Right lobe of liver (tissue), 6 donors: ENCODE measurements around the gene FBLN2. TPM values are rescaled to one million over a fixed set of nuclear protein-coding genes. Genes with fewer than 3 reads are reported as not detected.

Experiments used
- ATAC-seq, 4 donors: fragments of 200-7000 bp; cut with Tn5 transposase; one replicate each; pipeline ENCODE4 v1.9.1; 2020; ENCODE audit warnings: mild to moderate bottlenecking in 4 of 4, moderate library complexity in 4 of 4
- DNase-seq, 3 donors: peaks; one replicate each; pipeline ENCODE4 v3.0.0-alpha.2; 2020
- H3K27ac ChIP-seq, 3 donors: fragments of 200-600 bp; one replicate each; pipeline ENCODE4 v1.8.0; 2022
- H3K27me3 ChIP-seq, 2 donors: fragments of 200-600 bp; one replicate each; pipeline ENCODE4 v1.8.0; 2022
- H3K36me3 ChIP-seq, 4 donors: fragments of 200-600 bp; sonication (generic) in 1 of 4; one replicate each; pipeline versions ENCODE4 v1.5.1 to v1.8.0; 2017 to 2022; ENCODE audit warnings: control low read depth in 1 of 4
- H3K4me1 ChIP-seq, 4 donors: fragments of 200-600 bp; sonication (generic) in 1 of 4; one replicate each; pipeline versions ENCODE4 v1.5.1 to v1.8.0; 2017 to 2022; ENCODE audit warnings: control low read depth in 1 of 4
- H3K4me3 ChIP-seq, 3 donors: fragments of 200-600 bp; one replicate each; pipeline ENCODE4 v1.8.0; 2022
- H3K9me3 ChIP-seq, 4 donors: fragments of 200-600 bp; sonication (generic) in 1 of 4; one replicate each; pipeline versions ENCODE4 v1.5.1 to v1.8.0; 2017 to 2022; ENCODE audit warnings: control low read depth in 1 of 4
- POLR2A ChIP-seq: fragments of 450-650 bp; IDR thresholded peaks from one replicate; pipeline ENCODE4 v1.6.1; 2017; ENCODE audit warnings: antibody characterized with exemption, mild to moderate bottlenecking
- WGBS: methylation state at CpG from one replicate; pipeline ENCODE4 v1.1.6; 2018; ENCODE audit warnings: low coverage, low lambda C conversion rate; ENCODE audit not compliant: insufficient coverage; ENCODE audit errors: missing lambda C conversion rate; 5-methylcytosine and 5-hydroxymethylcytosine counted together
- intact Hi-C, 2 donors: fragments of 100-400 bp; cut with DNase I; formaldehyde crosslinking; loops; one replicate each; pipeline versions ENCODE4 v1.11.2 to v1.14.1; 2022
- total RNA-seq, 6 experiments: library from RNA; depleted of rRNA in 2 of 6; stranded (reverse); fragments of >200 nt in 2 of 6; fragmentation: NEBNext Ultra II Directional in 3 of 6; extraction: Animal tissue kit (Norgen Biotek cat#: 25700) in 3 of 6; gene quantifications; one replicate each; pipeline versions ENCODE4 v1.1.0 to v1.2.4, GENCODE V29; 2016 to 2023
- TF ChIP-seq, protein P1 (sequence below), 4 donors: fragments of 200-600 bp in 3 of 4; fragments of 450-650 bp in 1 of 4; IDR thresholded peaks; one replicate each; pipeline versions ENCODE4 v1.5.1 to v1.8.0; 2016 to 2022; ENCODE audit warnings: antibody characterized with exemption in 4 of 4, mild to moderate bottlenecking in 2 of 4
- donor health status: DM: no; HTN: yes; CAD: no.
- donor health status: DM: no; HTN: no; CAD: no.
- donor health status: DM: no; HTN: no; CAD: no.
- donor health status: DM: no; HTN: yes; CAD: no.
- donor health status: DM: no; HTN: yes; CAD: no.

FBLN2 gene
- total RNA-seq, 6 experiments from 2014 or later, result 1.9 to 4.0 (median 2.7) TPM

- Histone ChIP-seq H3K27me3 (no peaks in the 10 kb centered on the region), H3K4me3 (no peak overlapping the region), H3K27ac (no peak overlapping the region), H3K36me3 (no peaks in the 10 kb centered on the region), H3K9me3 (no peaks in the 10 kb centered on the region), H3K4me1 (no peaks in the 10 kb centered on the region)
- TF ChIP-seq, protein P1, sequence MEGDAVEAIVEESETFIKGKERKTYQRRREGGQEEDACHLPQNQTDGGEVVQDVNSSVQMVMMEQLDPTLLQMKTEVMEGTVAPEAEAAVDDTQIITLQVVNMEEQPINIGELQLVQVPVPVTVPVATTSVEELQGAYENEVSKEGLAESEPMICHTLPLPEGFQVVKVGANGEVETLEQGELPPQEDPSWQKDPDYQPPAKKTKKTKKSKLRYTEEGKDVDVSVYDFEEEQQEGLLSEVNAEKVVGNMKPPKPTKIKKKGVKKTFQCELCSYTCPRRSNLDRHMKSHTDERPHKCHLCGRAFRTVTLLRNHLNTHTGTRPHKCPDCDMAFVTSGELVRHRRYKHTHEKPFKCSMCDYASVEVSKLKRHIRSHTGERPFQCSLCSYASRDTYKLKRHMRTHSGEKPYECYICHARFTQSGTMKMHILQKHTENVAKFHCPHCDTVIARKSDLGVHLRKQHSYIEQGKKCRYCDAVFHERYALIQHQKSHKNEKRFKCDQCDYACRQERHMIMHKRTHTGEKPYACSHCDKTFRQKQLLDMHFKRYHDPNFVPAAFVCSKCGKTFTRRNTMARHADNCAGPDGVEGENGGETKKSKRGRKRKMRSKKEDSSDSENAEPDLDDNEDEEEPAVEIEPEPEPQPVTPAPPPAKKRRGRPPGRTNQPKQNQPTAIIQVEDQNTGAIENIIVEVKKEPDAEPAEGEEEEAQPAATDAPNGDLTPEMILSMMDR (IDR thresholded peaks at IDR 0.05), result no peak
- no peak for TF ChIP-seq POLR2A
- WGBS, result 100% methylated on average over 2 of the region's 16 CpGs
- DNase-seq (peak in 1 of 3 donors; percentile 49), ATAC-seq (no peak)
- intact Hi-C loops, result no loop called here
Observed at GRCh38 chr3:13505147-13506130, 43.5 kb upstream of the FBLN2 start.

DNA sequence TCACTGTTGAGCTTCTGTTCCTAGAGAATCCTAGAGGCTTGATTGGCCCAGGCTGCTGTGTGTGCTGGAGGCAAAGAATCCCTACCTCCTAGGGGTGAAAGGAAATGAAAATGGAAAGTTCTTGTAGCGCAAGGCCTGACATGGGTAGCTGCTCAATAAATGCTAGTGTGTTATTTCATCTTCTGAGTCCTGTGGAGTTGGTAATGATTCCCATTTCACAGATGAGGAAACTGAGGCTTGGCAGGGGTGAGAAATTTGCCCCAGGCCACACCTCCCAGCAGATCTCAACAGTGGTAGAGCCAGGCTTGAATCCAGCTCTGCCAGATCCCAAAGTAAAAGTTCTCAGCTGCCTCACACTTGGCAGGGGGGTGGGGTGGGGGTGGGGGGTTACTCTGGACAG, 42.7 kb upstream of the FBLN2 start:
- H3K9me3 ChIP-seq, result no peaks in the 10 kb centered on the region
- no peak overlapping the region for H3K4me3 ChIP-seq
- ATAC-seq (no peak), DNase-seq (no peak)
- intact Hi-C loops, result no loop called here
- H3K27me3 ChIP-seq, result no peaks in the 10 kb centered on the region
- TF ChIP-seq POLR2A, result no peak
- TF ChIP-seq, protein P1 (IDR thresholded peaks at IDR 0.05), result no peak
- H3K4me1 ChIP-seq, result no peaks in the 10 kb centered on the region
- 83% methylated on average over 1 of the region's 1 CpG for WGBS
- H3K36me3 ChIP-seq, result no peaks in the 10 kb centered on the region
- H3K27ac ChIP-seq, result no peak overlapping the region

GRCh38 chr3:13506680-13507079, 42.2 kb upstream of the FBLN2 start:
- no peaks in the 10 kb centered on the region for H3K36me3 ChIP-seq
- ATAC-seq, result no peak
- no CpG with 5 or more reads among the region's 4 CpGs for WGBS

DNA sequence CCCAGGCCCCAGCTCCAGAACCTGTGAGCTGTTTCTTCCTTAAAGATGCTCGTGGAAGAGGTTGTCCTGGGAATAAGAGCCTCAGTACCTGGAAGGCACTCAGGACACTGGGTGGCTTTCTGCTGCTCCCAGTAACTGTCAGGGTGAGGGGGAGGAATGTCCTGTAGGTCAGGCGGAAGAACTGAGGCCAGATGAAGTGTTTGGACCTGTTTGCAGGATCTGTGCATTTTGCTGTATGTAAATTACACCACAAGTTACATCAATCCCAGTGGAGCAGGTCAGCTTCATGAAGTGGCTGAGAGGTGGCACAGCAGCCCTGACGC, 41.7 kb upstream of the FBLN2 start:
- no peak for DNase-seq
- no peaks in the 10 kb centered on the region for H3K27me3 ChIP-seq
- H3K4me3 ChIP-seq, result no peak overlapping the region
- no peaks in the 10 kb centered on the region for H3K4me1 ChIP-seq
- H3K27ac ChIP-seq, result no peak overlapping the region
- intact Hi-C loops, result no loop called here
- ATAC-seq, result peak in 1 of 4 donors; percentile 11
- no peaks in the 10 kb centered on the region for H3K36me3 ChIP-seq
- no peak for TF ChIP-seq POLR2A
- TF ChIP-seq, protein P1 (IDR thresholded peaks at IDR 0.05), result no peak
- no peaks in the 10 kb centered on the region for H3K9me3 ChIP-seq
- WGBS, result no CpG with 5 or more reads among the region's 3 CpGs

More at GRCh38 chr3:13506680-13507079, 42.2 kb upstream of the FBLN2 start:
- Histone ChIP-seq H3K27me3 (no peaks in the 10 kb centered on the region), H3K4me3 (no peak overlapping the region), H3K9me3 (no peaks in the 10 kb centered on the region), H3K4me1 (no peaks in the 10 kb centered on the region), H3K27ac (no peak overlapping the region)
- no peak for TF ChIP-seq POLR2A
- TF ChIP-seq, protein P1 (IDR thresholded peaks at IDR 0.05), result no peak
- intact Hi-C loops, result no loop called here
- DNase-seq, result peak in 1 of 3 donors; percentile 22
